Esophagus muscularis mucosa (tissue), 4 donors: ENCODE results near the gene PIAS4.

Experiments used
- EP300 ChIP-seq: sonication (generic); formaldehyde crosslinking; IDR thresholded peaks from one replicate; pipeline ENCODE4 v1.6.1; 2017; ENCODE audit warnings: antibody characterized with exemption
- POLR2A ChIP-seq: fragments of 450-650 bp; IDR thresholded peaks from one replicate; pipeline ENCODE4 v1.6.1; 2017; ENCODE audit warnings: antibody characterized with exemption, moderate library complexity, mild to moderate bottlenecking, low read depth
- TF ChIP-seq, protein P1 (sequence below), 3 experiments: fragments of 200-600 bp in 2 of 3; fragments of 450-650 bp in 1 of 3; sonication (generic) in 2 of 3; IDR thresholded peaks; one replicate each; pipeline ENCODE4 v1.5.1; 2017 to 2019; ENCODE audit warnings: antibody characterized with exemption in 3 of 3, mild to moderate bottlenecking in 2 of 3, moderate library complexity in 1 of 3

DNA sequence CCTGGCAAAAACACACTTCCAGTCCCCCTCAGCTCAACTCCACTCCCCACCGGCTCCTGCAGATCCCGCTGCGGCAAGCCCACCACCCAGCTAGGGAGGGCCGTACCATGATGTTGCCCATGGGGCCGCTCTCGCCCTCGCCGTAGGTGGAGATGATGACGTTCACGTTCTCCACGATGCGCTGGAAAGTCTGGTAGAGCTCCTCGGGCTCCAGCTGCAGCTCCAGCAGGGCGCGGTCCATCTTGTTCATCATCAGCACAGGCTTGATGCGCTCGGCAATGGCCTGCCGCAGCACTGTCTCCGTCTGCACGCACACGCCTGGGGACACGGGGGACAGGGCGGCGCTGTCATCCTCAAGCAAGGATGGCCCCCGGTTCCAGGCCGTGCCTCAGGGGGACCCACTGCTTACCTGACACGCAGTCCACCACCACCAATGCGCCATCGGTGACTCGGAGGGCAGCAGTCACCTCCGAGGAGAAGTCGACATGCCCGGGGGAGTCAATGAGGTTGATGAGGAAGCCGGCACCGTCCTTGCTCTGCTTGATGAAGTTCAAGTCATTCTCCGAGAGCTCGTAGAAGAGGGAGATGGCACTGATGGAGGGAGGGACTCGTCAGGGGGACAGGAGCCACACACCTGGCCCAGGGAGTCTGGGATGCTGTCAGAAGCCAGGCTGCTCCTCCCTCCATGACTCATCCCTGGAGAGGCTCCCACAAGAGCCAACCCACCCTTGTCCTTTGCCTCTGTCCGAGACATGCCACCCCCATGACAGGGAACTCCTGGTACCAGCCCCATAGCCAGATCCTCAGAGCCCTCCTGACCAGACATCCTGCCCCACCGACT, 24.6 kb upstream of the PIAS4 start:
- no peak for TF ChIP-seq EP300
- no peak for TF ChIP-seq POLR2A
- TF ChIP-seq, protein P1, sequence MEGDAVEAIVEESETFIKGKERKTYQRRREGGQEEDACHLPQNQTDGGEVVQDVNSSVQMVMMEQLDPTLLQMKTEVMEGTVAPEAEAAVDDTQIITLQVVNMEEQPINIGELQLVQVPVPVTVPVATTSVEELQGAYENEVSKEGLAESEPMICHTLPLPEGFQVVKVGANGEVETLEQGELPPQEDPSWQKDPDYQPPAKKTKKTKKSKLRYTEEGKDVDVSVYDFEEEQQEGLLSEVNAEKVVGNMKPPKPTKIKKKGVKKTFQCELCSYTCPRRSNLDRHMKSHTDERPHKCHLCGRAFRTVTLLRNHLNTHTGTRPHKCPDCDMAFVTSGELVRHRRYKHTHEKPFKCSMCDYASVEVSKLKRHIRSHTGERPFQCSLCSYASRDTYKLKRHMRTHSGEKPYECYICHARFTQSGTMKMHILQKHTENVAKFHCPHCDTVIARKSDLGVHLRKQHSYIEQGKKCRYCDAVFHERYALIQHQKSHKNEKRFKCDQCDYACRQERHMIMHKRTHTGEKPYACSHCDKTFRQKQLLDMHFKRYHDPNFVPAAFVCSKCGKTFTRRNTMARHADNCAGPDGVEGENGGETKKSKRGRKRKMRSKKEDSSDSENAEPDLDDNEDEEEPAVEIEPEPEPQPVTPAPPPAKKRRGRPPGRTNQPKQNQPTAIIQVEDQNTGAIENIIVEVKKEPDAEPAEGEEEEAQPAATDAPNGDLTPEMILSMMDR (IDR thresholded peaks at IDR 0.05) = no peak
